GM12874 (cell line): Measurements from ENCODE around the gene TCF3.

Source experiments
- TF ChIP-seq, protein P1 (sequence below): IDR thresholded peaks from 2 replicates; pipeline ENCODE4 v1.5.1; 2011; ENCODE audit warnings: low read depth, mild to moderate bottlenecking, control low read depth, low read length, moderate library complexity; ENCODE audit not compliant: insufficient read depth

Gene TCF3

DNA sequence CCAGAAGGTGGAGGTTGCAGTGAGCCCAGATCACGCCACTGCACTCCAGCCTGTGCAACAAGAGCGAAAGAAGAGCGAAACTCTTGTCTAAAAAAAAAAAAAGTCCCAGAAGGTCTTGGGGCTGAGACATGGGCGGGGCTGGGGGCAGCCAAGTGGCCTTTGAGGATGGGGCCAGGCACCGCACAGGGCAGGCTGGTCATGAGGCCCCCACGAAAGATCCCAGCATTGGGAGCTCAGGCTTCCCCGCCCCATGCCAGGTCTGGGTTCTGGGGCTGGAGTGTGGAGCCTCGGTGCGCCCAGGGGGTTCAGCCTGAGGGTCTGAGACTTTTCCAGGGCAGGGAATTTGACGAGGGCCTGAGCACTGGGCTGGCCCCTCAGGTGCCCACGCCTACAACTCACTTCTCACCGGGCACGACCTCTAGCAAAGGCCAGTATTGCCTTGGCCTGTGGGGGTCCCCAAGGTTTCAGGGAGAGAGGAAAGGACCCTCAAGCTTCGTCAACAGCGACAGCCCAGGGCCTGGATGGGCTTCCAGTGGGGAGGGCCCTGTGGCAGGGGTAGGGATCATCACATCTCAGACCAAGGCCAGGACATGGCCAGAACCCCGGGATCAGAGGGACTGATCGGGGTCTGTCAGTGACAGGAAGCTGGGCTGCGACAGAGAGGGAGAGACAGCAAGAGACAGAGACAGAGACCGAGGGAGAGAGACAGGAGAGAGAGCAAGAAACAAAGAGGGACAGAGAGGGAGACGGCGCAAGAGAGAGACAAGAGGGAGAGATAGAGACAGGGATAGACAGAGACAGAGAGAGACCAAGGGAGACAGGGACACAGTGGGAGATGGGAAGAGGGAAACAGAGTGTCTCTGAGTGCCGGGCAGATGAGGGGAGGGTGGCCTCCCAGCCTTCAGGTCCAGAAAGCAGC is 76.8 kb downstream of the TCF3 start:
- TF ChIP-seq, protein P1, sequence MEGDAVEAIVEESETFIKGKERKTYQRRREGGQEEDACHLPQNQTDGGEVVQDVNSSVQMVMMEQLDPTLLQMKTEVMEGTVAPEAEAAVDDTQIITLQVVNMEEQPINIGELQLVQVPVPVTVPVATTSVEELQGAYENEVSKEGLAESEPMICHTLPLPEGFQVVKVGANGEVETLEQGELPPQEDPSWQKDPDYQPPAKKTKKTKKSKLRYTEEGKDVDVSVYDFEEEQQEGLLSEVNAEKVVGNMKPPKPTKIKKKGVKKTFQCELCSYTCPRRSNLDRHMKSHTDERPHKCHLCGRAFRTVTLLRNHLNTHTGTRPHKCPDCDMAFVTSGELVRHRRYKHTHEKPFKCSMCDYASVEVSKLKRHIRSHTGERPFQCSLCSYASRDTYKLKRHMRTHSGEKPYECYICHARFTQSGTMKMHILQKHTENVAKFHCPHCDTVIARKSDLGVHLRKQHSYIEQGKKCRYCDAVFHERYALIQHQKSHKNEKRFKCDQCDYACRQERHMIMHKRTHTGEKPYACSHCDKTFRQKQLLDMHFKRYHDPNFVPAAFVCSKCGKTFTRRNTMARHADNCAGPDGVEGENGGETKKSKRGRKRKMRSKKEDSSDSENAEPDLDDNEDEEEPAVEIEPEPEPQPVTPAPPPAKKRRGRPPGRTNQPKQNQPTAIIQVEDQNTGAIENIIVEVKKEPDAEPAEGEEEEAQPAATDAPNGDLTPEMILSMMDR, result no peak

DNA sequence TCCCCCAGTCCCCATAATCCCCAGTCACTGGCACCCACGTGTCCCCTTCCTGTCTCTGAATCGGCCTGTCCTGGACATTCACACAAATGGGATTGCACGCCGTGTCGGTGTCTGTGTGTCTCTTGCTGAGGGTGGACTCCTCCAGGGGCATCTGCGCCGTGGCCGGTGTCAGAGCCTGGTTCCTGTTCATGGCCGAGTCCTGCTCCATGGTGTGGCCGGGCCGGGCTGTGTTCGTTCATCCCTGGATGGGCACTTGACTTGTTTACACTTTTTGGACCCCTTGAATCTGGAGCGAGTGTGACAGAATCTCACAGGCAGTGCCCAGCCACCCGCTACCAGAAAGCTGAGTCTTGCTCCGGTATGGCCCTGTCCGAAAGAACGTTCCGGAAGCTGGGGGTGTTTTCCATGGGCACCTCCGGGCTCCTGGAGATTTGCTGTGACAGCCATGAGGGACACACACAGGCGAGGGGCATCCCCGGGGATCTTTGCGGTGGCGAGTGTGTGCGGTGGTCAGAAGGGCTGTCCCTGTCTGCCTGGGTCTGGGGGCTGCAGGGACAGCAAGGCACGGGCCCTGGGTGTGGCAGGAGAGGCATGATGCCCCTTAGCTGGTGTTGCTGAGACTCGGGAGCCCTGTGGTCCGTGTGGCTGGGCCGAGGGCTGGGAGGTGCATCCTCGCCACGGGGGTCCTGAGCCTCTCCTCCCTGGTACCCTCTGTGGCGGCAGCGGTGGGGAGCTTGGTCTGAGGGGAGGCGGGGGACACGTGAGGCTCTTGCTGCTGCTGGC is 77.9 kb downstream of the TCF3 start:
- TF ChIP-seq, protein P1, result no peak

GRCh38 chr19:1572795-1573194 is 79.6 kb downstream of the TCF3 start:
- TF ChIP-seq, protein P1, result no peak

DNA sequence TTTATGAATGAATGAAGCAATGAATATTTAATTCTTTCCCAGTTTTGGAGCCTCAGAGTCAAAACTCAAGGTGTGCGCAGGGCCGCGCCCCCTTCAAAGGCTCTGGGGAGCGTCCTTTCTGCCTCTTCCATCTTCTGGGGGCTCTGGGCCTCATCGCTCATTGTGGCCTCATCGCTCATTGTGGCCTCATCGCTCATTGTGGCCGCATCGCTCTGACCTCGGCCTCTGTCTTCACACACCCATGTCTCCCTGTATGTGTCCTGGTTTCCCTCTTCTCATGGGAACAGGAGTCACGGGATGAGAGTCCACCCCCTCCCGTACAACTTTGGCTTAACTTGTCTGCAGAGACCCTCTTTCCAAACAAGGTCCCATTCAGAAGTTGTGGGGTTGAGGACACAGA is 81.1 kb downstream of the TCF3 start:
- TF ChIP-seq, protein P1, result no peak

GRCh38 chr19:1570836-1571235 is 81.6 kb downstream of the TCF3 start:
- TF ChIP-seq, protein P1, result no peak

DNA sequence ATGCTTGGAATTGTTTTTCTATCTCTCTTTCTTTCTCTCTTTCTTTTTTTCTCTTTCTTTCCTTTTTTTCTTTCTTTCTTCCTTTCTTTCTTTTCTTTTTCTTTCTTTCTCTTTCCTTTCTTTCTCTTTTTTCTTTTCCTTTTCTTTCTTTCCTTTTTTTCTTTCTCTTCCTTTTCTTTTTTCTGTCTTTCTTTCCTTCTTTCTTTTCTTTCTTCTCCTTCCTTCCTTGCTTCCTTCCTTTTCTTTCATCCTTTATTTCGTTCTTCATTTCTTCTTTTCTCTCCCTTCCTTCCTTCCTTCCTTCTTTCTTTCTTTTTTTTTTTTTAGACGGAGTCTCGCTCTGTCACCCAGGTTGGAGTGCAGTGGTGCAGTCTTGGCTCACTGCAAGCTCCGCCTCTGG is 82.4 kb downstream of the TCF3 start:
- TF ChIP-seq, protein P1, result no peak

DNA sequence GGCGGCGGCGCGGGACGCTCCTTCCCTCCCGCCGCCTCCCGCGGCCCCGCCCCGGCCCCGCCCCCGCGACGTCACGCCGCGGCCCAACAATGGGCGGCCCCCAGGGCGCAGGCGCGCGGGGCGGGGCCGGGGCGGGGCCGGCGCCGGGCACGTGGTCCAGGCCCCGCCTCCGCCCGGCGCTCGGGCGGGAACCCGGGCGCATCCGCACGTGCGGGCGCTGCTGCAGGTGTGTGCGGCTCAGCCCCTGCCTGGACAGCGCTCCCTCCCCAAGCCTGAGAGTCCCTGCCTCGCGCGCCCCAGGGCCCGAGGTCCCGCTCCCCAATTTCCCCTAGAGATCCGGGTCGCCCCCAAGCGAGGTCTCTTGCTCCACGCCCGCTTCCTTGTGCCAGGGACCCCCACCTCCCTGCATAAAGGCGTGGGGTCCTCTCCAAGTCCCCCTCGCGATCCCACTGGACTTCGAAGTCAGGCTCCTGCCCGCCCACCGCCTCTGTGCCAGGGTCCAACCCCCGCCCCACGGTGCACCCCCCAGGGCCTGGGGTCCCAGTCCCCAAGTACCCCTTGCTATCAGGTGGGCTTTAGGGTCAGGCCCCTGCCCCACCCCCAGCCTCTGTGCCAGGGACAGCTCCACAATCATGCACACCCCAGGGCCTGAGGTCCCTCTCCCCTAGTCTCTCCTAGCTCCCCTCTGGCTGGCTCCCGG is 83.9 kb downstream of the TCF3 start, which contains the start of gene MEX3D:
MEX3D (minus strand) TSS at position 6 of the 700 bp plus-strand sequence. CDS start 267 bp downstream, outside the sequence.
- TF ChIP-seq, protein P1, result no peak
